SK-N-SH treated with all-trans-retinoic acid at 6 μM for 48 hours (cell line): ENCODE measurements around the gene B9D1.

Experiments used
- ATAC-seq: fragments of 200-7000 bp; cut with Tn5 transposase; 3 replicates; pipeline ENCODE4 v1.9.1; 2020; ENCODE audit warnings: mild to moderate bottlenecking, moderate library complexity
- BACH2 ChIP-seq: fragments of 250-450 bp; sonication (Bioruptor Pico); IDR thresholded peaks from 2 replicates; pipeline ENCODE4 v1.9.0; 2021; ENCODE audit warnings: mild to moderate bottlenecking, borderline replicate concordance
- CREB5 ChIP-seq: fragments of 250-450 bp; sonication (Bioruptor Pico); IDR thresholded peaks from 2 replicates; pipeline ENCODE4 v1.5.1; 2020; ENCODE audit warnings: low read depth, mild to moderate bottlenecking, moderate library complexity
- CSRNP3 ChIP-seq: fragments of 250-450 bp; sonication (Bioruptor Pico); IDR thresholded peaks from 2 replicates; pipeline ENCODE4 v1.5.1; 2021; ENCODE audit warnings: mild to moderate bottlenecking, moderate library complexity
- ESRRG ChIP-seq: fragments of 250-450 bp; sonication (Bioruptor Pico); IDR thresholded peaks from 2 replicates; pipeline ENCODE4 v1.6.1; 2021; ENCODE audit warnings: mild to moderate bottlenecking
- GLIS3 ChIP-seq: fragments of 250-450 bp; sonication (Bioruptor Pico); IDR thresholded peaks from 2 replicates; pipeline ENCODE4 v1.5.0; 2020; ENCODE audit warnings: mild to moderate bottlenecking, moderate library complexity
- ISL1 ChIP-seq: fragments of 250-450 bp; sonication (Bioruptor Pico); IDR thresholded peaks from 2 replicates; pipeline ENCODE4 v2.1.2; 2022; ENCODE audit warnings: mild to moderate bottlenecking, moderate library complexity
- OSR1 ChIP-seq: fragments of 250-450 bp; sonication (Bioruptor Pico); IDR thresholded peaks from 2 replicates; pipeline ENCODE4 v1.8.0; 2022; ENCODE audit warnings: moderate library complexity, mild to moderate bottlenecking, inconsistent platforms
- PATZ1 ChIP-seq: fragments of 250-450 bp; sonication (Bioruptor Pico); IDR thresholded peaks from 2 replicates; pipeline ENCODE4 v1.8.0; 2020; ENCODE audit warnings: mild to moderate bottlenecking, moderate library complexity, borderline replicate concordance
- POU6F1 ChIP-seq: fragments of 250-450 bp; sonication (Bioruptor Pico); IDR thresholded peaks from 2 replicates; pipeline ENCODE4 v1.8.0; 2021; ENCODE audit warnings: low read depth, mild to moderate bottlenecking, moderate library complexity, borderline replicate concordance
- RARB ChIP-seq: fragments of 250-450 bp; sonication (Bioruptor Pico); IDR thresholded peaks from 2 replicates; pipeline ENCODE4 v1.8.0; 2021; ENCODE audit warnings: mild to moderate bottlenecking, moderate library complexity
- SNAI2 ChIP-seq: fragments of 250-450 bp; sonication (Bioruptor Pico); IDR thresholded peaks from 2 replicates; pipeline ENCODE4 v1.5.0; 2020; ENCODE audit warnings: mild to moderate bottlenecking, moderate library complexity
- TCF4 ChIP-seq: fragments of 250-450 bp; sonication (Bioruptor Pico); IDR thresholded peaks from 2 replicates; pipeline ENCODE4 v1.8.0; 2021; ENCODE audit warnings: mild to moderate bottlenecking, moderate library complexity, borderline replicate concordance
- TOX ChIP-seq: fragments of 250-450 bp; sonication (Bioruptor Pico); IDR thresholded peaks from 2 replicates; pipeline ENCODE4 v1.8.0; 2021; ENCODE audit warnings: mild to moderate bottlenecking, moderate library complexity, borderline replicate concordance
- TSHZ2 ChIP-seq: fragments of 250-450 bp; sonication (Bioruptor Pico); IDR thresholded peaks from 2 replicates; pipeline ENCODE4 v1.5.0; 2020; ENCODE audit warnings: mild to moderate bottlenecking, moderate library complexity
- ZC3H10 ChIP-seq: fragments of 250-450 bp; sonication (Bioruptor Pico); IDR thresholded peaks from 2 replicates; pipeline ENCODE4 v1.5.1; 2021; ENCODE audit warnings: mild to moderate bottlenecking, moderate library complexity
- ZFP3 ChIP-seq: fragments of 250-450 bp; sonication (Bioruptor Pico); IDR thresholded peaks from 2 replicates; pipeline ENCODE4 v1.5.0; 2020; ENCODE audit warnings: mild to moderate bottlenecking, moderate library complexity
- ZFP30 ChIP-seq: fragments of 450-650 bp; formaldehyde crosslinking; IDR thresholded peaks from 2 replicates; pipeline ENCODE4 v1.5.0; 2022; ENCODE audit warnings: mild to moderate bottlenecking, moderate library complexity
- ZNF565 ChIP-seq: fragments of 450-650 bp; formaldehyde crosslinking; conservative IDR thresholded peaks from 2 replicates; pipeline ENCODE4 v1.5.0; 2020; ENCODE audit warnings: low read depth, mild to moderate bottlenecking, moderate library complexity
- ZNF70 ChIP-seq: fragments of 450-650 bp; formaldehyde crosslinking; IDR thresholded peaks from 2 replicates; pipeline ENCODE4 v1.5.0; 2020; ENCODE audit warnings: mild to moderate bottlenecking, moderate library complexity
- ZNF8 ChIP-seq: fragments of 450-650 bp; formaldehyde crosslinking; IDR thresholded peaks from 2 replicates; pipeline ENCODE4 v1.5.0; 2020; ENCODE audit warnings: mild to moderate bottlenecking, moderate library complexity

The B9D1 gene

GRCh38 chr17:19312406-19312805, 50.1 kb downstream of the B9D1 start:
- TF ChIP-seq OSR1 (CRISPR knock-in tag) (no peak), BACH2 (CRISPR knock-in tag) (no peak), POU6F1 (CRISPR knock-in tag) (no peak), ZNF8 (no peak), ZC3H10 (CRISPR knock-in tag) (no peak), CREB5 (CRISPR knock-in tag) (no peak), ZNF70 (CRISPR knock-in tag) (no peak), RARB (CRISPR knock-in tag) (no peak), PATZ1 (CRISPR knock-in tag) (no peak), GLIS3 (CRISPR knock-in tag) (no peak), ZFP3 (CRISPR knock-in tag) (no peak), ZNF565 (CRISPR knock-in tag) (no peak), TCF4 (no peak), TSHZ2 (CRISPR knock-in tag) (no peak), TOX (no peak), ESRRG (CRISPR knock-in tag) (no peak), SNAI2 (no peak), ISL1 (CRISPR knock-in tag) (no peak), ZFP30 (CRISPR knock-in tag) (no peak)
- ATAC-seq: no peak

- ATAC-seq: peak; percentile 20; the same call in 1 of the 3 replicates
- TF ChIP-seq ZFP30 (CRISPR knock-in tag) (no peak), ZNF8 (no peak), TSHZ2 (CRISPR knock-in tag) (no peak), ESRRG (CRISPR knock-in tag) (no peak), CSRNP3 (no peak)
Observed at GRCh38 chr17:19311421-19312215, 50.9 kb downstream of the B9D1 start.
